ENCODE data around the gene UBLCP1.

UBLCP1 gene, protein sequence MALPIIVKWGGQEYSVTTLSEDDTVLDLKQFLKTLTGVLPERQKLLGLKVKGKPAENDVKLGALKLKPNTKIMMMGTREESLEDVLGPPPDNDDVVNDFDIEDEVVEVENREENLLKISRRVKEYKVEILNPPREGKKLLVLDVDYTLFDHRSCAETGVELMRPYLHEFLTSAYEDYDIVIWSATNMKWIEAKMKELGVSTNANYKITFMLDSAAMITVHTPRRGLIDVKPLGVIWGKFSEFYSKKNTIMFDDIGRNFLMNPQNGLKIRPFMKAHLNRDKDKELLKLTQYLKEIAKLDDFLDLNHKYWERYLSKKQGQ

GRCh38 chr5:159262859-159263568 is at the start of gene UBLCP1:
UBLCP1 (plus strand) TSS chr5:159263290; CDS start chr5:159268916, 5,626 bp downstream.
- peak; percentile 93 for DNase-seq (ENCODE audit: low read depth)
- Histone ChIP-seq H3K27me3 (replicated peaks; ENCODE audit: control insufficient read depth, insufficient read depth, low read length) (no peaks in the 10 kb centered on the region), H3K36me3 (ENCODE audit: control insufficient read depth, insufficient read depth, low read length, severe bottlenecking) (no peaks in the 10 kb centered on the region), H3K9ac (ENCODE audit: low read length) (peak within 1 kb of the TSS; percentile 93), H3K4me1 (ENCODE audit: control insufficient read depth, insufficient read depth, low read length) (peaks cover 16% of the 10 kb centered on the region), H3K9me3 (ENCODE audit: control insufficient read depth, low read length) (no peaks in the 10 kb centered on the region), H3K4me3 (ENCODE audit: low read length) (peak within 1 kb of the TSS; percentile 92)

DNA sequence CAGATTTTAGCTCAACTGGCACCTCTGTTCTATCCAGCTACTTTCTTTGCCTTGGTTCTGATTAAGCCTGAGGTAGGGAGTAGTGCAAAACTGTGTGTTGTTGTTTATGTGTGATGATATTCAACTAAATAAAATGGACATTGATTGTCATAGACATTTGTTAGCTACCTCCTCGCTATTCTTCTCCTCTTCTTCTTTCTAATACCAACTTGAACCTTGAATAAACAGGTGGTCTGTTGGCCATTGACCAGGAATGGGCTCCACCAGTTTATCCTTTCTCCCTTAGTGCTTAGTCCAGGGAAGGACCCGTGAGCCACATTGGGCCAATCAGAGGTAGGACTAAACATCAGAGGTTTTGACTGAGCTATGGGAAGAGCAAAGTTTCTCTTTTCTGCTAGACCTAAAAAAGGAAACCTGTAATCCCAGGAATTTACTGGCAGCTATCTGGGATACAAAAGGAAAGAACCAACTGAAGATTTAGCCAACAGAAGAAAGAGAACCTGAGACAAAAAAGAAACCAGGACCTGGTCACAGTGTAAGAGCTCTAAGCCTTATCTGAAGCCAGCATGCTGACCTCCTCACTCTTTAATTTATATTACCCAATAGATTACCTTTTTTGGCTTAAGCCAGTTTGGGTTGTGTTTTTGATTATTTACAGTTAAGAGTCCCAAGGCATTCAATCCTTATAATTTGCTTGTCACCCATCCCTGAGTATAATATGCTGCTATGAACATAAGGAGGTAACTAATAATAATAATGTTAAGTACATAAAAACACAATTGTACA is 48.4 kb upstream of the UBLCP1 start:
- DNase-seq (ENCODE audit: low read depth) = no peak
- Histone ChIP-seq H3K4me1 (ENCODE audit: control insufficient read depth, insufficient read depth, low read length) (peaks cover 12% of the 10 kb centered on the region), H3K27me3 (replicated peaks; ENCODE audit: control insufficient read depth, insufficient read depth, low read length) (no peaks in the 10 kb centered on the region), H3K9ac (ENCODE audit: low read length) (no peak overlapping the region), H3K4me3 (ENCODE audit: low read length) (no peak overlapping the region), H3K36me3 (ENCODE audit: control insufficient read depth, insufficient read depth, low read length, severe bottlenecking) (no peaks in the 10 kb centered on the region), H3K9me3 (ENCODE audit: control insufficient read depth, low read length) (no peaks in the 10 kb centered on the region)

DNA sequence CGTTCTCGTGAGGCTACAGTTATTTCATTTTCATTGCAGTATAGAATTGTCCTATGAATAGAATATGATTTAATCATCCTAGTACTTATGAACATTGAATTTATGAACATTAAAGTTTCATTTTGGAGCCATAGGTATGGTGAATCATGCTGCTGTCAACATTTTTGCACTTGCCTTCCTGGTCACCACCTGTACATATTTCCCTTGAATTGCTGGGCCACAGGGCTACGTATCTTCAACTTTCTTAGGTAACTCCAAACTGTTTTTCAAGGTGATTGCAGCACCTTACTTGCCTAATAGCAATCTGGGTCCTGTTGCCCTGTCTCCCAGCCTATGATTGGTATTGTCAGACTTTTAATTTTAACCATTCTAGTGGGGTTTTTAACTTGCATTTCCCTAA is 47.2 kb upstream of the UBLCP1 start:
- H3K9ac ChIP-seq (ENCODE audit: low read length) = no peak overlapping the region
- no peaks in the 10 kb centered on the region for H3K27me3 ChIP-seq (replicated peaks; ENCODE audit: control insufficient read depth, insufficient read depth, low read length)
- no peak for DNase-seq (ENCODE audit: low read depth)

DNA sequence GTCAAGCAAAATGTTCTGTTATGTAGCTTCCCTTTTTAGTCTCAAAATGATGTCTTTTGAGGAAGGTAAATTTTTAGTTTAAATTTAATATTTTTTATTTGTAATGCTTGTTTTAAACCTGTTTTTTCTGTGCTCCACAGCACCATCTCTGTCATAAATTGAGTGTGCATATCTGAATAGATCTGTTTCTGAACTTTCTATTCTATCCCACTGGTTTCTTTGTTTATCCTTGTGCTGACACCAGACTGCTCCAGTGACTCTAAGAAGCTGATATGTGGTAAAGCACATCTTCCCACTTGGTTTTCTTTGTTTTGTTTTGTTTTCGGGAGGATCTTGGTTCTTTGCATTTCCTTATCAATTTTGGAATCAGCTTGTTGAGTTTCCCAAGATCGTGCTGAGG is 46.6 kb upstream of the UBLCP1 start:
- no peak overlapping the region for H3K4me3 ChIP-seq (ENCODE audit: low read length)
- no peaks in the 10 kb centered on the region for H3K27me3 ChIP-seq (replicated peaks; ENCODE audit: control insufficient read depth, insufficient read depth, low read length)
- no peaks in the 10 kb centered on the region for H3K9me3 ChIP-seq (ENCODE audit: control insufficient read depth, low read length)
- peaks cover 7% of the 10 kb centered on the region for H3K4me1 ChIP-seq (ENCODE audit: control insufficient read depth, insufficient read depth, low read length)
- no peaks in the 10 kb centered on the region for H3K36me3 ChIP-seq (ENCODE audit: control insufficient read depth, insufficient read depth, low read length, severe bottlenecking)
- H3K9ac ChIP-seq (ENCODE audit: low read length) = no peak overlapping the region
- DNase-seq (ENCODE audit: low read depth) = peak; percentile 31

More for the DNA sequence above, 47.2 kb upstream of the UBLCP1 start:
- Histone ChIP-seq H3K4me1 (ENCODE audit: control insufficient read depth, insufficient read depth, low read length) (peaks cover 7% of the 10 kb centered on the region), H3K36me3 (ENCODE audit: control insufficient read depth, insufficient read depth, low read length, severe bottlenecking) (no peaks in the 10 kb centered on the region), H3K9me3 (ENCODE audit: control insufficient read depth, low read length) (no peaks in the 10 kb centered on the region), H3K4me3 (ENCODE audit: low read length) (no peak overlapping the region)

- no peak overlapping the region for H3K4me3 ChIP-seq (ENCODE audit: low read length)
- DNase-seq (ENCODE audit: low read depth) = no peak
- no peaks in the 10 kb centered on the region for H3K9me3 ChIP-seq (ENCODE audit: control insufficient read depth, low read length)
- no peaks in the 10 kb centered on the region for H3K36me3 ChIP-seq (ENCODE audit: control insufficient read depth, insufficient read depth, low read length, severe bottlenecking)
- H3K27me3 ChIP-seq (replicated peaks; ENCODE audit: control insufficient read depth, insufficient read depth, low read length) = no peaks in the 10 kb centered on the region
- H3K4me1 ChIP-seq (ENCODE audit: control insufficient read depth, insufficient read depth, low read length) = peaks cover 7% of the 10 kb centered on the region
- H3K9ac ChIP-seq (ENCODE audit: low read length) = no peak overlapping the region
These were observed 45.9 kb upstream of the UBLCP1 start for GRCh38 chr5:159217236-159217635.

DNA sequence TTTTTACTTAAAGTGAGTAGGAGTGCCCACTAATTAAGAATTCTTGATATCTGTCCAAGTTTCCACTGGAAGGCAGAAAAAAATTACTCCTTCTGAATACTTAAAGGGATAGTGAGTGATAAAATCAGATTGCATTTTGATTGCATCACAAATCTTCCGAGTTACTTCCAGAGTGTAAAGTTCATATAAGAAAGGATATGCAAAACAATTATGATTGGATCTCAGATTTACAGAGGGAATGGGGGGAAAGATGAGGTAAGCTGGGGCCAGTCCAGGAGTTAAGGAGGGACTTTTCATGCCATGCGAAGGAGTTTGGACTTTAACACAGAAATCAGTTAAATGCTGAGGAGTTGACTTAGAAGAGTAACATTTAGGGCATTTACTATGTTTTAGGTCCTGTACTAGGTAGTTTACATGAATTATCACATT is 44.5 kb upstream of the UBLCP1 start:
- H3K36me3 ChIP-seq (ENCODE audit: control insufficient read depth, insufficient read depth, low read length, severe bottlenecking) = no peaks in the 10 kb centered on the region
- no peaks in the 10 kb centered on the region for H3K9me3 ChIP-seq (ENCODE audit: control insufficient read depth, low read length)
- DNase-seq (ENCODE audit: low read depth) = peak; percentile 81
- H3K9ac ChIP-seq (ENCODE audit: low read length) = no peak overlapping the region
- H3K4me1 ChIP-seq (ENCODE audit: control insufficient read depth, insufficient read depth, low read length) = peaks cover 7% of the 10 kb centered on the region
- peaks cover 1% of the 10 kb centered on the region for H3K27me3 ChIP-seq (replicated peaks; ENCODE audit: control insufficient read depth, insufficient read depth, low read length)
- no peak overlapping the region for H3K4me3 ChIP-seq (ENCODE audit: low read length)

- H3K9me3 ChIP-seq (ENCODE audit: control insufficient read depth, low read length) = no peaks in the 10 kb centered on the region
- DNase-seq (ENCODE audit: low read depth) = no peak
- no peak overlapping the region for H3K9ac ChIP-seq (ENCODE audit: low read length)
These were observed 42.9 kb upstream of the UBLCP1 start for GRCh38 chr5:159220206-159220605.

DNA sequence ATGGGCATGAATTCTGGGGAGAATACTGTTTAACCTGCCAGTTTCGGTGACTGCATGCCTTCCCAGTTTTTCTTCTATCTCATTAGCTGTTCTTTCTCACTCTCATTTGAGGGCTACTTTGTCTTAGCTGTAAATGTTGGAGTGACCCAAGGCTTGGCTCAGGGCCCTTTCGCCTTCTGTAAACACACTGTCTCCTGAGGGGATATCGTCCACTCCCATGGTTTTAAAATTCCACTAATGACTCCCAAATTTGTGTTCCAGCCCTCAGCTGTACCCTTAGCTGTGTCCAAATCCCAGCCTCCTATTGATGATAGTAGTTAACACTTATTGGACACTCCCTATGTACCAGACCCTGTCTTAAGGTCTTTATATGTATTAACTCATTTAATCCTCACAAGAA is 39.6 kb upstream of the UBLCP1 start:
- no peaks in the 10 kb centered on the region for H3K36me3 ChIP-seq (ENCODE audit: control insufficient read depth, insufficient read depth, low read length, severe bottlenecking)
- H3K9ac ChIP-seq (ENCODE audit: low read length) = no peak overlapping the region
- no peak for DNase-seq (ENCODE audit: low read depth)
- no peaks in the 10 kb centered on the region for H3K9me3 ChIP-seq (ENCODE audit: control insufficient read depth, low read length)
- peaks cover 9% of the 10 kb centered on the region for H3K27me3 ChIP-seq (replicated peaks; ENCODE audit: control insufficient read depth, insufficient read depth, low read length)
- no peak overlapping the region for H3K4me3 ChIP-seq (ENCODE audit: low read length)
- peaks cover 4% of the 10 kb centered on the region for H3K4me1 ChIP-seq (ENCODE audit: control insufficient read depth, insufficient read depth, low read length)

More at GRCh38 chr5:159220206-159220605, 42.9 kb upstream of the UBLCP1 start:
- Histone ChIP-seq H3K4me1 (ENCODE audit: control insufficient read depth, insufficient read depth, low read length) (peaks cover 7% of the 10 kb centered on the region), H3K4me3 (ENCODE audit: low read length) (no peak overlapping the region), H3K36me3 (ENCODE audit: control insufficient read depth, insufficient read depth, low read length, severe bottlenecking) (no peaks in the 10 kb centered on the region), H3K27me3 (replicated peaks; ENCODE audit: control insufficient read depth, insufficient read depth, low read length) (peaks cover 9% of the 10 kb centered on the region)

- DNase-seq (ENCODE audit: low read depth) = no peak
- Histone ChIP-seq H3K4me1 (ENCODE audit: control insufficient read depth, insufficient read depth, low read length) (no peaks in the 10 kb centered on the region), H3K27me3 (replicated peaks; ENCODE audit: control insufficient read depth, insufficient read depth, low read length) (peaks cover 9% of the 10 kb centered on the region), H3K9ac (ENCODE audit: low read length) (no peak overlapping the region), H3K36me3 (ENCODE audit: control insufficient read depth, insufficient read depth, low read length, severe bottlenecking) (no peaks in the 10 kb centered on the region), H3K4me3 (ENCODE audit: low read length) (no peak overlapping the region), H3K9me3 (ENCODE audit: control insufficient read depth, low read length) (no peaks in the 10 kb centered on the region)
These were observed 38.6 kb upstream of the UBLCP1 start for GRCh38 chr5:159224471-159224870.

- Histone ChIP-seq H3K4me1 (ENCODE audit: control insufficient read depth, insufficient read depth, low read length) (peaks cover 7% of the 10 kb centered on the region), H3K27me3 (replicated peaks; ENCODE audit: control insufficient read depth, insufficient read depth, low read length) (peaks cover 9% of the 10 kb centered on the region), H3K4me3 (ENCODE audit: low read length) (no peak overlapping the region), H3K9ac (ENCODE audit: low read length) (no peak overlapping the region), H3K36me3 (ENCODE audit: control insufficient read depth, insufficient read depth, low read length, severe bottlenecking) (no peaks in the 10 kb centered on the region), H3K9me3 (ENCODE audit: control insufficient read depth, low read length) (no peaks in the 10 kb centered on the region)
- no peak for DNase-seq (ENCODE audit: low read depth)
These were observed 36.6 kb upstream of the UBLCP1 start for GRCh38 chr5:159226451-159226850.

DNA sequence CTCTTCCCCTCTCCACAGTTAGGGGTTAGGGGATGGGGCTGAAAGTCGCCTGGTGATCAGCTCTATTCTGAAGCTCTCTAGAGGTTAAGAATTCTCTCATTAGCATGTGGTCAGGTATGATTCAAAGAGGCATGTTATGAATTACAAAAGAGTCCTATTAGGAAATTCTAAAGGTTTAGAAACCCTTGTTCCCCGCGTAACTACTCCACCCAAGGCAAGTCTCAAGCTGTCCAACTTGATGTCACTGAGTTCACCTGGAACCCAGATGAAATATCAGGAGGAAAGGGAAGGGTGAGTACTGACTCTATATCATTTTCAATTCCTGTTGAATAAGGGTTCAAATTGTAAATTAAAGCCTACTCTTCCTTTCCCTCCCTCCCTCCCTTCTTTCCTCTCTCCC is 35.6 kb upstream of the UBLCP1 start:
- no peak overlapping the region for H3K9ac ChIP-seq (ENCODE audit: low read length)
- H3K9me3 ChIP-seq (ENCODE audit: control insufficient read depth, low read length) = no peaks in the 10 kb centered on the region
- H3K36me3 ChIP-seq (ENCODE audit: control insufficient read depth, insufficient read depth, low read length, severe bottlenecking) = no peaks in the 10 kb centered on the region
- peaks cover 7% of the 10 kb centered on the region for H3K4me1 ChIP-seq (ENCODE audit: control insufficient read depth, insufficient read depth, low read length)
- DNase-seq (ENCODE audit: low read depth) = no peak
- H3K27me3 ChIP-seq (replicated peaks; ENCODE audit: control insufficient read depth, insufficient read depth, low read length) = peaks cover 9% of the 10 kb centered on the region
- no peak overlapping the region for H3K4me3 ChIP-seq (ENCODE audit: low read length)
